Caco-2 (cell line): Measurements from ENCODE around the gene IQCN. TPM values are rescaled to one million over a fixed set of nuclear protein-coding genes. Genes with fewer than 3 reads are reported as not detected.

Experiments used
- BruUV-seq: library from RNA; stranded (reverse); fragments of 400-500 nt; replicated peaks from 2 replicates; lab custom pipeline; 2021; lab: Mats Ljungman, UMichigan
- CTCF ChIA-PET: fragments of 300-600 bp; sonication (Branson Sonifier 250); formaldehyde crosslinking; loops from one replicate; lab custom pipeline; 2022; ENCODE audit warnings: antibody characterized with exemption; lab: Charles Lee
- POLR2A ChIA-PET: fragments of 300-600 bp; sonication (Branson Sonifier 250); formaldehyde crosslinking; loops from one replicate; lab custom pipeline; 2022; ENCODE audit warnings: antibody characterized with exemption; lab: Charles Lee
- DNase-seq, 2 experiments: peaks; one replicate each; pipeline versions ENCODE4 v3.0.0 to v3.0.0-alpha.2; 2020 to 2022
- H3K27me3 ChIP-seq: replicated peaks from 2 replicates; pipeline ENCODE4 v1.6.0; 2011; ENCODE audit warnings: low read length; ENCODE audit not compliant: control insufficient read depth, insufficient read depth
- H3K36me3 ChIP-seq: 2 replicates; pipeline ENCODE4 v1.5.1; 2011; ENCODE audit warnings: low read length; ENCODE audit not compliant: control insufficient read depth, insufficient read depth
- H3K4me1 ChIP-seq: fragments of 250-450 bp; sonication (Bioruptor Pico); 2 replicates; pipeline ENCODE4 v1.5.1; 2020; ENCODE audit warnings: mild to moderate bottlenecking
- H3K4me3 ChIP-seq: 2 replicates; pipeline ENCODE4 v1.5.1; 2011; ENCODE audit warnings: low read depth, mild to moderate bottlenecking, control low read depth, low read length
- H3K9me3 ChIP-seq: fragments of 250-450 bp; sonication (Bioruptor Pico); 2 replicates; pipeline ENCODE4 v1.5.1; 2020; ENCODE audit warnings: mild to moderate bottlenecking, moderate library complexity
- H3K27ac Mint-ChIP-seq: one replicate; pipeline ENCODE4 v1.8.0; 2022; ENCODE audit warnings: mixed read lengths; ENCODE audit not compliant: unreplicated experiment
- H3K27me3 Mint-ChIP-seq: one replicate; pipeline ENCODE4 v1.8.0; 2022; ENCODE audit warnings: mixed read lengths; ENCODE audit not compliant: insufficient read depth, unreplicated experiment
- H3K36me3 Mint-ChIP-seq: one replicate; pipeline ENCODE4 v1.8.0; 2022; ENCODE audit warnings: mild to moderate bottlenecking, mixed read lengths; ENCODE audit not compliant: insufficient read depth, unreplicated experiment
- H3K4me1 Mint-ChIP-seq: one replicate; pipeline ENCODE4 v1.8.0; 2022; ENCODE audit warnings: low read depth, mixed read lengths; ENCODE audit not compliant: unreplicated experiment
- H3K4me3 Mint-ChIP-seq: one replicate; pipeline ENCODE4 v1.8.0; 2022; ENCODE audit warnings: mild to moderate bottlenecking, moderate library complexity, mixed read lengths; ENCODE audit not compliant: unreplicated experiment
- H3K9me3 Mint-ChIP-seq: one replicate; pipeline ENCODE4 v1.8.0; 2022; ENCODE audit warnings: mixed read lengths; ENCODE audit not compliant: unreplicated experiment
- intact Hi-C: fragments of 100-400 bp; cut with micrococcal nuclease; formaldehyde crosslinking; loops from one replicate; pipeline ENCODE4 v1.10.0; 2022; ENCODE audit not compliant: unreplicated experiment
- total RNA-seq: library from RNA; stranded (reverse); gene quantifications from 2 replicates; pipeline ENCODE4 v1.2.3, GENCODE V29; 2022
- TF ChIP-seq, protein P1 (sequence below), 2 experiments: fragments of 200-600 bp in 1 of 2; IDR thresholded peaks; 1 replicate in 1 of 2; 2 replicates in 1 of 2; pipeline versions ENCODE4 v1.5.1 to v1.8.0; 2011 to 2022; ENCODE audit warnings: antibody characterized with exemption in 1 of 2, control low read depth in 1 of 2, inconsistent platforms in 1 of 2, low read depth in 1 of 2, low read length in 1 of 2, mild to moderate bottlenecking in 1 of 2, moderate library complexity in 1 of 2; ENCODE audit not compliant: insufficient read depth in 1 of 2, severe bottlenecking in 1 of 2, unreplicated experiment in 1 of 2

The IQCN gene
- total RNA-seq, 1 experiment from 2014 or later: 2.1 TPM

DNA sequence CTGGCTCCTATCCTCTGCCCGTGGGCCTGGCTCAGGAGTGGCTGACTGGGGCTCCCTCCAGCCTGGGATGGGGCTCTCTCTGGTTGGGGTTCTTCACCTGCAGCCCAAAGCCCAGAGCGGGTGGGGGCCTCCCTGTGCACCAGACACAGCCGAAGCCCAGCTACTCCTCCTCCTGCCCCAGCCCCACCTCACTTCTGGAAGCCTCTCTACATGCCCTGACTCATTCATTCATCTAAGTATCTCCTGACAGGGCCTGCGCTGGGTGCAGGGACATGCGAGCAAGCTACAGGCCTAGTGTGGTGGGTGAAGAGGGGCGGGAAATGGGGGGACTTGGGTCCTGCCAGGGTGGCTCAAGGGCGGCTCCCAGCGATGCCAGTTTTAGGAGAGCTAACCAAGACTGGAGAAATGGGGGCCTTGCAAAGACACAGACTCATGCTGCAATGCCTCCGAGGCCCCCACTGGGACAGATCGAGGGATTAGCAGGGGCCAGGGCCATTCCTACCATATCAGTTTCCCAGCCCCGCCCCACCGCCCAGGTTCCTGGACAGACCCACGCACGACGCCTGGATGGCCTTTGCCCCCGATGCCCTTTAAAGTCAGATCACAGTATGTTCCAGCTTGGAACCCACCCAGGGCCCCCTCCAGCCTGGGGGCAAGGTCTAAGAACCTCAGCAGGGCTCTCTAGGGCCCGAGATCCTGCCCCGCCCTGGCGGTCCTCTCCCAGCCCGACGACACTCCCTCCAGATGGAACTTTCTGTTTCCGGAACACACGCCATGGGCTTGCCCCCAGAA, 36.1 kb upstream of the IQCN start:
- DNase-seq: peak; percentile 37 to 76
- Histone ChIP-seq H3K9me3 (no peaks in the 10 kb centered on the region), H3K4me1 (peaks cover 34% of the 10 kb centered on the region), H3K27me3 (no peaks in the 10 kb centered on the region), H3K36me3 (peaks cover 2% of the 10 kb centered on the region; the same call in 1 of the 2 replicates), H3K4me3 (no peak overlapping the region)
- H3K9me3 Mint-ChIP-seq: no peaks in the 10 kb centered on the region
- intact Hi-C loops: no loop called here
- H3K36me3 Mint-ChIP-seq: peaks cover 22% of the 10 kb centered on the region
- no TSS peak for BruUV-seq
- no peaks in the 10 kb centered on the region for H3K4me1 Mint-ChIP-seq
- CTCF ChIA-PET: interaction anchor here (1.6 kb wide), 1 partner anchor 31 kb away, joined by 5 read pairs; no protein-coding TSS in a partner anchor
- TF ChIP-seq, protein P1, sequence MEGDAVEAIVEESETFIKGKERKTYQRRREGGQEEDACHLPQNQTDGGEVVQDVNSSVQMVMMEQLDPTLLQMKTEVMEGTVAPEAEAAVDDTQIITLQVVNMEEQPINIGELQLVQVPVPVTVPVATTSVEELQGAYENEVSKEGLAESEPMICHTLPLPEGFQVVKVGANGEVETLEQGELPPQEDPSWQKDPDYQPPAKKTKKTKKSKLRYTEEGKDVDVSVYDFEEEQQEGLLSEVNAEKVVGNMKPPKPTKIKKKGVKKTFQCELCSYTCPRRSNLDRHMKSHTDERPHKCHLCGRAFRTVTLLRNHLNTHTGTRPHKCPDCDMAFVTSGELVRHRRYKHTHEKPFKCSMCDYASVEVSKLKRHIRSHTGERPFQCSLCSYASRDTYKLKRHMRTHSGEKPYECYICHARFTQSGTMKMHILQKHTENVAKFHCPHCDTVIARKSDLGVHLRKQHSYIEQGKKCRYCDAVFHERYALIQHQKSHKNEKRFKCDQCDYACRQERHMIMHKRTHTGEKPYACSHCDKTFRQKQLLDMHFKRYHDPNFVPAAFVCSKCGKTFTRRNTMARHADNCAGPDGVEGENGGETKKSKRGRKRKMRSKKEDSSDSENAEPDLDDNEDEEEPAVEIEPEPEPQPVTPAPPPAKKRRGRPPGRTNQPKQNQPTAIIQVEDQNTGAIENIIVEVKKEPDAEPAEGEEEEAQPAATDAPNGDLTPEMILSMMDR (IDR thresholded peaks at IDR 0.05; ENCODE audit: insufficient read depth in 1 of 2, low read depth in 1 of 2, low read length in 1 of 2, severe bottlenecking in 1 of 2, unreplicated experiment in 1 of 2): no peak
- H3K27me3 Mint-ChIP-seq: no peaks in the 10 kb centered on the region
- H3K4me3 Mint-ChIP-seq: peak overlapping the region; percentile 2
- POLR2A ChIA-PET: interaction anchor here (0.6 kb wide), 1 partner anchor 17 kb away, joined by 15 read pairs; no protein-coding TSS in a partner anchor
- peak overlapping the region; percentile 45 for H3K27ac Mint-ChIP-seq

DNA sequence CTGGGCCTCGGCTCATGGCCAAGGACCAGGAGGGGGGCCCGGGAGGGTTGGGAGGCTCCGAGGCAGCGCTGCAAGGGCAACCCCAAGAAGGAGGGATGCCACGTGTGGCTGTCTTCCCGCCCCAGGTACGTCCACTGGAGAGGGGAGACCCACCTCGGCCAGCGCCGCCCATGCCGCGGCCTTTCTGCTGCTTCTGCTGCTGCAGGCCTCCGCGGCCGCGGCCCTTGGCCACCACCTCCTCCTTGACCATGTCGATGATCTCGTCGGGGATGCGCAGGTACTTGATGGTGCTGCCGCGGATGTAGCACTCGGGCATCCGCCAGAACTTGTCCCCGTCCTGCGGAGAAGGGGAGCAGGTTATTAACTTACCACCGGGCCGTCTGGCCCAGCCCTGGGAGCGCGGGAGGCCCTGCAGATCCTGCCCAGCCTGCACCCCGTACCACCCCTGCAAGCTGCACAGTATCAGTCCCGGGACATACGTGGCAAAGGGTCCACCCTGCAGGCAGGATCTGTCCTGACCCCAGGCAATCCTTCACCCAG, 35.3 kb upstream of the IQCN start:
- Mint-ChIP-seq H3K27me3 (no peaks in the 10 kb centered on the region), H3K4me1 (no peaks in the 10 kb centered on the region), H3K4me3 (no peak overlapping the region), H3K36me3 (peaks cover 22% of the 10 kb centered on the region), H3K27ac (no peak overlapping the region), H3K9me3 (no peaks in the 10 kb centered on the region)
- no TSS peak for BruUV-seq
- CTCF ChIA-PET: interaction anchor here (1.6 kb wide), 1 partner anchor 30 kb away, joined by 5 read pairs; no protein-coding TSS in a partner anchor
- intact Hi-C loops: no loop called here
- Histone ChIP-seq H3K4me1 (peaks cover 41% of the 10 kb centered on the region), H3K27me3 (no peaks in the 10 kb centered on the region), H3K9me3 (no peaks in the 10 kb centered on the region), H3K36me3 (peaks cover 2% of the 10 kb centered on the region; the same call in 1 of the 2 replicates), H3K4me3 (no peak overlapping the region)
- no peak for DNase-seq
- TF ChIP-seq, protein P1 (IDR thresholded peaks at IDR 0.05; ENCODE audit: insufficient read depth in 1 of 2, low read depth in 1 of 2, low read length in 1 of 2, severe bottlenecking in 1 of 2, unreplicated experiment in 1 of 2): no peak
- POLR2A ChIA-PET: no interaction called here

DNA sequence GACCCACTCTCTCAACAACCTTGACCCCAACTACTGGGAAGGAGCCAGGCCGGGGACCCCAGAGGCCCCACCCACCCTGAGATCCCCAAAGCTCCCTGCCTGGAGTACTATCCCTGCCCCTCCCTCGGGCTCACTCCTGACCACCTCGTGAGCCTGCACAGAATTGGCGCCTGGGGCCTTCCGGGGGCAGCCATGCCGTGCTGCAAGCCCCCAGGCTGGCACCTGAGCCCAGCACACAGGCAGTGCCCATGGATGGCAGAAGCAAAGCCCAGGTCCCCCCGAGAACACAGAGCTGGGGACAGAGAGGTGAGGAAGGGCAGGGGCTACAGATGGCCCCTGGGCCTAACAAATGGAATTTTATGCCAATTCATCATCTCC, 34.7 kb upstream of the IQCN start:
- ChIA-PET CTCF (interaction anchor here (1.6 kb wide), 1 partner anchor 29 kb away, joined by 5 read pairs; no protein-coding TSS in a partner anchor), POLR2A (interaction anchor here (0.9 kb wide), 1 partner anchor 29 kb away, joined by 5 read pairs; no protein-coding TSS in a partner anchor)
- H3K27ac Mint-ChIP-seq: no peak overlapping the region
- peaks cover under 1% of the 10 kb centered on the region for H3K4me1 Mint-ChIP-seq
- no peak overlapping the region for H3K4me3 Mint-ChIP-seq
- Histone ChIP-seq H3K36me3 (peaks cover 2% of the 10 kb centered on the region; the same call in 1 of the 2 replicates), H3K27me3 (no peaks in the 10 kb centered on the region), H3K4me1 (peaks cover 46% of the 10 kb centered on the region), H3K9me3 (no peaks in the 10 kb centered on the region), H3K4me3 (no peak overlapping the region)
- peaks cover 24% of the 10 kb centered on the region for H3K36me3 Mint-ChIP-seq
- TF ChIP-seq, protein P1 (IDR thresholded peaks at IDR 0.05; ENCODE audit: insufficient read depth in 1 of 2, low read depth in 1 of 2, low read length in 1 of 2, severe bottlenecking in 1 of 2, unreplicated experiment in 1 of 2): no peak
- no peaks in the 10 kb centered on the region for H3K9me3 Mint-ChIP-seq
- intact Hi-C loops: no loop called here
- BruUV-seq: no TSS peak
- DNase-seq: no peak
- H3K27me3 Mint-ChIP-seq: no peaks in the 10 kb centered on the region
